GM21360 (cell line): ENCODE data around the gene LGALS7B.
"Not testable (repeated sequence)": the region's sequence is repeated elsewhere in the genome, so short reads cannot be mapped to it uniquely, and the experiment has no call there.

Source experiments
- ATAC-seq: cut with Tn5 transposase; IDR thresholded peaks from one replicate; pipeline ENCODE4 v1.9.1; 2021; ENCODE audit warnings: mild to moderate bottlenecking, moderate library complexity; ENCODE audit not compliant: unreplicated experiment

Gene LGALS7B

DNA sequence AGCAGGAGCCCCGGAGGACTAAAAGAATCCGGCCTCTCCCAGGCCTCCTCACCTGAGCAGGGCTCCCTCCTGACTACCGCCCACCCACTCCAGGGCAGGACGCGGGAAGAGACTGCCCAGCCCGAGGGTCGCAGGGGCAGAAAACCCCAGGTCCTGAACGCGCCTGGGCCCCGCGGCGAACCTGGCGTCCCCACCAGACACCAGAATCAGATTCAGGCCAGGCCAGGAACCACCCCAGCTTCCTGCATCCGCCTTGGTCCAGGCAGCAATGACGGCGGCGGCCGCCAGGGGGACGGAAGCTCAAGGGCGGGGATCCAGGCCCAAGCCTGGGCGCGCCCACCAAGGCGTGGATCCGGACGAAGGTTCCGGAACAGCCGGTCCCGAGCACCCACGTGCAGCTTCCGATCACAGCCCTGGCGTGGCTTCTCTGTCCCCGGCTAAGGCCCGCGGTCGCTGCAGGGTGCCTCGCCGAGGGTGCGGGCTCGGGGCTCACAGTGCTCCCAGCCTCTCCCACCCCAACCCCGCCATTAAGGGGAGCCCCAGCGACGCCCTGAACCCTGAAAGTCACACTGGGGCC, 19.3 kb upstream of the LGALS7B start:
- peak; percentile 57 for ATAC-seq

- ATAC-seq = not testable (repeated sequence)
Measured at GRCh38 chr19:38770228-38770948, 18.6 kb upstream of the LGALS7B start.

DNA sequence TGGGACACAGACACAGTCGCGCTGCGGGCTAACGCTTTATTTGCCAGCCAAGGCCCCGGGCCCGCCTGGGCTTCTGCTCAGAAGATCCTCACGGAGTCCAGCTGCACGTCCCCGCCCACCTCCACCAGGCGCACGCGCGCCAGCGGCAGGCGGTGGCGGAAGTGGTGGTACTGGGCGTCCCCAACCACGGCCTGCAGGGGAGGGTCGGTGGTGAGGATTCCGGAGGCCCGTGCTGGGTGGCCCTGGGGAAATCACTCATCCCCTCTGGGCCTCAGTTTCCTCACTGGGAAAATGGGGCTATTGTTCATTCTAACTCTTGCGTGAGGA, 18.1 kb upstream of the LGALS7B start:
- ATAC-seq = not testable (repeated sequence)

GRCh38 chr19:38771569-38771968, 17.4 kb upstream of the LGALS7B start:
- not testable (repeated sequence) for ATAC-seq

GRCh38 chr19:38773469-38774177, 15.4 kb upstream of the LGALS7B start, which contains the start of gene LGALS7:
Gene LGALS7, minus strand, starts transcription at chr19:38773517. Its CDS starts 25 bp downstream, at chr19:38773492.
- ATAC-seq = no peak

DNA sequence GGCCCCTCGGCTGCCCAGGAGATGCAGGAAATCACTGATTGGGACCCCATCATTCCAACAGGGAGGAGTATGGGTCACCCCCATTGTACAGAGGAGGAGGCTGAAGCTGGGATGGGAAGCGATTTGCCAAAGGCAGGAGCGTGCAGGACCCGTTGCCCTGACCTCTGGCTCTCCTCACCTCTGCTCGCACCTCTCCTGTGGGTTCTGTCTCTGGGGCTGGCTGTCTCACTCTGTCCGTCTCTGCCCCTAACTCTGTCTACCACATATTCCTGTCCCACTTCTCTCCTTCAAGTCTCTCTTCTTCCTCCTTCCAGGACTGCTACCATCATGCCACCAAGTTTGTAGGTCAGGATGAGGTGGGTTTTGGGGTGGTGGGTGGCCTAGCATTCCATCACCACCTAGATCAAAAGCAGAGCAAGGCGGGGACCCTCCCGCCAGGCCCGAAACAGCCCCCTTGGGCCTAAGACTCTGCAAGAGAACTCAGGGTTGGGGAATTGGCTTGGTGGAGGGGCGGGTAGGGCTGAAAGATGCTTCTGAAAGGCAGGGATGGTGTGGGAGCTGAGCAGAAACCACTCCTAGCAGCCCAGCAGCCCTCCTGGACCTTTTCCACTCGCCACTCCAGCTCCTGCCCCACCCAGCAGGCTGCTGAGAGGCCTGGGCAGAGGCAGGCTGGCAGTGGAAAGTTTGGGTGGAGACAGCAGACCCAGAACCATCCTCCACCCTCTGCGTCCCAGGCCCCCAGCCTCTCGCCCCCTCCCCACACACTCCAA, 14.6 kb upstream of the LGALS7B start:
- ATAC-seq = no peak

DNA sequence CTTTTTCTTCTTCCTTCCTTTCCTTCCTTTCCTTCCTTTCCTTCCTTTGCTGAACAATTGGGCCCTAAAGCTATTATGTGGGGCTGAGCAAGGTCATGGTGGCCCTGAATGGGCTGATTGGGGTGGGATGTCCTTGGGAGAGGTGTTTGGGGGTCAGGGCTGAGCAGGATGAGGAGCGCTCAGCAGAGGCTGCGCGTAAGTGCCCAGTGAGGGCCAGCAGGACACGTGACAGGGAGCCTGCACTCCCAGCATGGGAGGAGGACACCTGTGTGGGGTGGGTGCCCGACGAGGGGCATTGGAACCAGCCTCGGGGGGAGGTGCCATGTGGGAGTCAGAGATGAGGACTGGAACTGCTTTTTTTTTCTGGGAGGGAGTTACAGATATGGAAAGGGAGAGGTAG, 10.3 kb upstream of the LGALS7B start:
- ATAC-seq = no peak

DNA sequence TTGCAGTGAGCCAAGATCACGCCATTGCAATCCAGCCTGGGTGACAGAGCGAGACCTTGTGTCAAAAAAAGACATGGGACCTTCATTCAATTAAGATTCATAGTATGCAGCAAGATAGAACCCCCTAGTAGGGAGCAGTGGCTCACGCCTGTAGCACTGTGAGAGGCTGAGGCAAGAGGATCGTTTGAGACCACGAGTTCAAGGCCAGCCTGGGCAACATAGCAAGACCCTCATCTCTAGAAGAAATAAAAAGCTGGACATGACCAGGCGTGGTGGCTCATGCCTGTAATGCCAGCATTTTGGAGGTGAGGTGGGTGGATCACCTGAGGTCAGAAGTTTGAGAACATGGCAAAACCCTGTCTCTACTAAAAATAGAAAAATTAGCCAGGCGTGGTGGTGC, 8.6 kb upstream of the LGALS7B start:
- no peak for ATAC-seq

- no peak for ATAC-seq
Measured at GRCh38 chr19:38781058-38781457, 7.9 kb upstream of the LGALS7B start.

- not testable (repeated sequence) for ATAC-seq
Measured at GRCh38 chr19:38782212-38782611, 6.8 kb upstream of the LGALS7B start.

DNA sequence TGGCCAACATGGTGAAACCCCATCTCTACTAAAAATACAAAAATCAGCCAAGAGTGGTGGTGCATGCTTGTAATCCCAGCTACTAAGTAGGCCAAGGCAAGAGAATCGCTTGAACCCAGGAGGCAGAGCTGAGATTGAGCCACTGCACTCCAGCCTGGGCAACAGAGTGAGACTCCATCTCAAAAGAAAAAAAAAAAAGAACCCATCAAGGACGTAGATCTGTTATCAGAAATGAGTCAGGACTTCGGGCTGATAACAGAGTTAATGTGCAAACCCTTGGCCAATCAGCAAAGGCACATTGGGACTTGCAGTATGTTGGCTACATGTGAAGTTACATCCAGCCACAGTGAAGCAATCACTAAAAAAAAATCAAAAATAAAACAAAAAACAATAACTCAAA, 4.8 kb upstream of the LGALS7B start:
- no peak for ATAC-seq

- ATAC-seq = no peak
Measured at GRCh38 chr19:38785187-38785699, 3.8 kb upstream of the LGALS7B start.

DNA sequence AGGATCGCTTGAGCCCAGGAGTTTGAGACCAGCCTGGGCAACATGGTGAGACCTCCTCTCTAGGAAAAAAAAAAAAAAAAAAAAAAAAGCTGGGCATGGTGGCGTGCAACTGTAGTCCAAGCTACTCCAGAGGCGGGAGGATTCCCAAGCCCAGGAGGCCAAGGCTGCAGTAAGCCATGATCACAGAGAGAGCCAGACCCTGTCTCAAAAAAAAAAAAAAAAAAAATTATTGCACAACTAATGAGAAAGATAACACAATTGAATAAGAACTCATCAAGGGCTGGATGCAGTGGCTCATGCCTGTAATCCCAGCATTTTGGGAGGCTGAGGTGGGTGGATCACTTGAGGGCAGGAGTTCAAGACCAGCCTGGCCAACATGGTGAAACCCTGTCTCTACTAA, 2.9 kb upstream of the LGALS7B start:
- not testable (repeated sequence) for ATAC-seq

DNA sequence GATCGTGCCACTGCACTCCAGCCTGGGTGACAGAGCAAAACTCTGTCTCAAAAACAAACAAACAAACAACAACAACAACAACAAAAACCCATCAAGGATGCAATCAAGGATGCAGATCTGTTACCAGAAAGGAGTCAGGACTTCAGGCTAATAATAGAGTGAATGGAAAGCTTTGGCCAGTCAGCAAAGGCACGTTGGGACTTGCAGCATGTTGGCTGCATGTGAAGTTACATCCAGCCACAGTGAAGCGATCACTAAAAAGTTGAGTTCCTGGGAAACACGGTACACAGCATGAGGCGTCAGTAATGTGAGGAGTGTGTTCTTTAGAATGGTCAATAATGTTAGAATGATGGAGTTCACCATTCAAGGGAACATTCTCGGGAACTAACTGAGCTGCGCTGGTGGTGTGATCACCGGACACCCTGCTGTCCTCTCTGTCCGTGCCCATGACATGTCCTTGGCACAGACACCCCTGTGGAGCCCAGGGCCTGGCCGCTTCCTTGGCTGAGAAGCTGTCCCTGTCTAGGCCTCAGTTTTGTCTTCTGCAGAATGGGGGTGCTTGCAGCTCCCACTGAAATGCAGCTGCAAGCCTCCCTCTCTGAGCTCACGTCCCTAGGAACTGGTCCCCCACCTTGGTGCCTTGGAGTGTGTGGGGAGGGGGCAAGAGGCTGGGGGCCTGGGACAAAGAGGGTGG, 2.3 kb upstream of the LGALS7B start:
- no peak for ATAC-seq

- not testable (repeated sequence) for ATAC-seq
Measured at GRCh38 chr19:38790507-38791403, 1.8 kb downstream of the LGALS7B start.

GRCh38 chr19:38791451-38792064, 2.6 kb downstream of the LGALS7B start:
- not testable (repeated sequence) for ATAC-seq

DNA sequence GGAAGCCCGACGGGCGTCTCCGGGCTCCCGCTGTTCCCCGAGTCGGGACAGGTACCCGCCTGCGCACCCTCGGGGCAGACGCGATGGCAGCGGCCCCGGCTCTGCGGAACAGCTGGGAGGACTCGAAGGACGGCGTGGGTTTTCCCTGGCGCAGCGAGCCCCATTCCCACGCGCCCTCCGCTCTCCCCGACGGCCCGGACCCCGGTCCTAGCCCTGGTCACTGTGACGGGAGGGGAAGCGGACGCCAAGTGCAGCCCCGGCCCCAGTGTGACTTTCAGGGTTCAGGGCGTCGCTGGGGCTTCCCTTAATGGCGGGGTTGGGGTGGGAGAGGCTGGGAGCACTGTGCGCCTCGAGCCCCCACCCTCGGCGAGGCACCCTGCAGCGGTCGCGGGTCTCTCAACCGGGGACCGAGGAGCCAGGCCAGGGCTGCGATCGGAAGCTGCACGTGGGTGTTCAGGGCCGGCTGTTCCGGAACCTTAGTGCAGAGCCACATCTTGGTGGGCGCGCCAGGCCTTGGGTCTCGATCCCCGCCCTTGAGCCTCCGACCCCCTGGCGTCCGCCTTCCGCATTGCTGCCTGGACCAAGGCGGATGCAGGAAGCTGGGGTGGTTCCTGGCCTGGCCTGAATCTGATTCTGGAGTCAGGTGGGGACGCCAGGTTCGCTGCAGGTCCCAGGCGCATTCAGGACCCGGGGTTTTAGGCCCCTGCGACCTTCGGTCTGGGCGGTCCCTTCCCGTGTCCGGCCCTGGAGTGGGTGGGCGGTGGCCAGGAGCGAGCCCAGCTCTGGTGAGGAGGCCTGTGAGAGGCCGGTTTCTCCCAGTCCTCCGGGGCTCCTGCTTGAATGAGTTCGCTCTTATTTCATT, 3.5 kb downstream of the LGALS7B start:
- no peak for ATAC-seq

DNA sequence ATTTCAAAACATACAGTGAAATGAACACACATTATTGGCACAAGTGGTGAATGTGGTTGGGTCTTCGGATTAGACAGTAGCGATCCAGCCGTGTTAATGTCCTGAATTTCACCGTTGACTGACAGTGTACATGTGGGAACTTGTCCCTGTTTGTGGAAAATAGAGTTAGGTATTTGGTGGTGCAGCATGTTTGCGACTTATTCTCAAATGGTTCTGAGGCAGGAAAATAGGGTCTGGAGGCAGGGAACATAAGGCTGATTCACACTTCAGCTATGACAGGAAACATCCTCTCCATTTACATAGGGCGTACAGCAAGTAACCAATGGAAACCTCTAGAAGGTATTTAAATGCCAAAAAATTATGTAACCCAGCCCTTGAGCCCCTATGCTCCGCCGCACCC, 4.2 kb downstream of the LGALS7B start:
- ATAC-seq = no peak
